Germinal center (tissue), 1 donor: ENCODE results near the gene MVB12B.

Experiments
- DNase-seq: peaks from one replicate; pipeline ENCODE4 v3.0.0; 2012; ENCODE audit warnings: mixed read lengths, low spot score

The MVB12B gene

DNA sequence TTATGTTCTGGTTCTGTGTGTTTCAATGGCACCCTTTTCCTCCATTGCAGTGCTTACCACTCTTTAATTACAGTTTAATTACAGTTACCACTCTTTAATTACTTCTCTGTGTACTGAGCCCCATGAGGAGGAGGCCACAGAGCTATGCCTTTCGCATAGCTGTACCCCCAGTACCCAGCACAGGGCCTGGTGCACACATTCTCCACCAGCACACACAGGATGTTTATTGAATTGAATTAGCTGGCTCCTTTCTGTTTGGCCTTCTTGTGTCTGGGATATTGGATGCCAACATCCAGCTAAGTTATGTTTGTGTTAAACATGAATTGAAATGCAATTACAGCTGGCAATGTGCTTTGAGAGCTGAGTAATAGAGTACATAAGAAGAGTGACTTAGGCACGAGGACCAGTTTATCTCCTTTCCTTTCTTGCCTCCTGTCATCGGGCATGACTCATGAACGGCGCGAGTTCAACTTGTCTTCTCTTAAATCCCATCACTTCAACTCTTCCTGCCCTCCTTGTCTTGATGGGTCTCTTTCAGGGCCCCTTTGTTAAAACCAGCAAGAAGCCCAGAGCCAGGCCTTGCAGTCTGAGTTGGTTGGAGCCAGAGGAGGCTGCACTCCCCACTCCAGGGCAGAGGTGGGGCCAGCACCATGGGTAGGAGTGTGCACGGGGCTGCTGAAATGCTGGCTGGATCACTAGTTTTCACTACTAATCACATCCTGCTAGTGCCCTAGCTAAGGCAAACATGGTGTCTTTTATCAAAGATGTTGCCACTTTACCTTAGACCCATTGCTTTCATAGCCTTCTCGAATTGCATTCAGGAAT lies 37.4 kb downstream of the MVB12B start:
- DNase-seq = no peak

- no peak for DNase-seq
These were observed 39.2 kb downstream of the MVB12B start for GRCh38 chr9:126365780-126366179.

DNA sequence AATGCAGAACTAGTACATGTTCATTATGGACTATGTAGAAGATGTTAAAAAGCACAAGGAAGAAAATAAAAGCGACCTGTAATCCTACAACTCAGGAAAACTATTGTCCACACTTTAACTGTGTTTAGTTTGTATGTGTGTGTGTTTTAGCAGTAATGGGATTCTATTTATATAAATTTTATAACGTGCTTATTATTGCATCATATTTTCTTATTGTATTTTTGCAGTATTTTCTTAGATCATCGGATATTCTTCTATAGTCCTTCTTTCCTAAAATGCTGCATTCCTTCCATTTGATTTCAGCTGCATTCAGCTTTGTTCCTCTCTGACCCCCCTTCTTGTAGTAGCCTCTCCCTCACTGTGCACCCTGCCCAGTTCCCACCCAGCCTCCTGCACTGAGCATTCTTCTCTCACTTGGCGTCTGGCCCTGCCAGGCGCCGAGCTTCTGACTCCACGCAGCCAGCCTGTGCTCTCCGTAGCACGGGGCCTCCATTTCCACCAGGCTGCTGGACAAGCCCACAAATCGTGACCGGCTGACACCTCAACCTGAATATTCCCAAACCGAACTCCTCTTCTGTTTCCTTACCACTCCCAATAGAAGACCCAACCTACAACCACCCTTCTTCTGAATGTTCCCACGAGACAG lies 39.9 kb downstream of the MVB12B start:
- no peak for DNase-seq

- DNase-seq = no peak
These were observed 40.5 kb downstream of the MVB12B start for GRCh38 chr9:126367139-126367538.

- DNase-seq = no peak
These were observed 41.0 kb downstream of the MVB12B start for GRCh38 chr9:126367616-126368015.

DNA sequence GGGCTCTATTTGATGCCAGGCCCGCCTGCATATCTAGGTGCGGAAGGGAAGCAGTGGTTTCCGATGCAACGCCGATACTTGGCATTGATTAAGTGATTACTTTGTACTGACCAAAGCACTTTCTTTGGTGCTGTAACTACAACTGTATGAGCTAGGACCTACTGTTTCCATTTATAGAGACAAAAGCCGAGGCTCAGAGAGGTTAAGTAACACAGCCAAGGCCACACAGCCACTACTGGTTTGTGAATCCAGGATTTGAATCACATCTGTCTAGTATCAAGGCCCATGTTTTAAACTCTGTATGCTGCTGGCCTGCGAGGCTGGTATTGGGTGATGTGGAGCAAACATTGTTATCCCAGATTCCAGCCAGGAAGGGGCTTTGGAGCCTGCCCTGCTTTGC lies 41.4 kb downstream of the MVB12B start:
- no peak for DNase-seq

DNA sequence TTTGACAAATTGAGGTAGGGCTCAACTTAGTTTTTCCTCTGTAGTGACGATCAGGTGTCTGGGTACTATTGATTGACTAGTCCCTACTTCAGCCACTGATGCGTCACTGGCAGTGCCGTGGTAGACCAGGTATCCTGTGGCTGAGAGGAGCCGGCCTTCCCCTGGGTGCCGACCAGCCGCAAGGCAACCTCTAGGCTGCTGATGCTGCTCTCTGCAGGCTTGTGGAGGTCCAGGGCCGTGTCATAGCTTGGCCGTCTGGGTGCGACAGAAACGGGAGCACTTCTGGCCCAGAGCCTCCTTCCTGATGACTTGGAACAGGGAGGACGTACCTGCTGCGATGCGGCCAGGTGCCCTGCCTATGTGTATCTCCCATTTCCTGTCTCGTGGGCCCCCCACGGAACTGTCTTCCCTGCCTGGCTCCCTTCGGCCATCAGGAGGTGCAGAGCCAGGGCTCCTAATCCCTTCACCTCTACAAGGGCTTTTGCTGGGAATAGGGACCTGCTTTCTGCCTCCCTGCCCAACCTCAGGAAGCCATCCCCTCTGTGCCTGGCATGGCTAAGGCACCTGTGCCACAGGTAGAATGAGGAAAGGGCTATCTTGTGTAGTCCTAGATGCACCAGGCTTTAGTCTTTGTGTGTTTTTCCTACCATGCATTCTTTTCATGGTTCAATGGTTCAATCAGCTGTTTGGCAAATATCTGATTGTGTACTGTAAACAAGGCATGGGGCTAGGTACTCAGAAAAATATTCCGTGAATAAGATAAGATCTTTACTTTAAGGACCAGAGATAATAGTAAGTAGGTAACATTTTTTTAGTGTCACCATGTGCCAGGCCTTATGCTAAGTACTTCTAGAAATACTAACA lies 44.6 kb downstream of the MVB12B start:
- DNase-seq = no peak

DNA sequence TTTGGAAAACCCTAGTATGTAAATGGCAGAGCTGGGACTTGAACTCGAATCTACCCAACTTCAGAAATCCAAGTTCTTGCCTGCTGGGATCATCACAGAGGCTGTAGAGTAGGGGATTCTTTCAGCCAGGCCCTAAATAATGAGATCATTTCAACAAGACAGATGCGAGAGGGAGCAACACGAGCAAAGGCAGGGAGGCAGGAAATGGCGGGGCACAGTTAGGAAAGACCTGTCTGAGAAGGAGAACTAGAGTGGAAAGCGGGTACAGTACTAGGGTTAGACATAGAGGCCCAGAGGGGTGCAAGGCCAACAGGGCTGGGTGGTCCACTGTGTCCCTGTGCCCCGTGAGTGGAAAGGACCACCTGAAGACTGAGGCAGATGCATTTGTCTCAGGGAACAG lies 46.1 kb downstream of the MVB12B start:
- DNase-seq = no peak

GRCh38 chr9:126373241-126373640 lies 46.6 kb downstream of the MVB12B start:
- DNase-seq = no peak

- no peak for DNase-seq
These were observed 47.7 kb downstream of the MVB12B start for GRCh38 chr9:126374366-126374781.

- DNase-seq = no peak
These were observed 48.8 kb downstream of the MVB12B start for GRCh38 chr9:126375386-126375785.

GRCh38 chr9:126376311-126377175 lies 49.9 kb downstream of the MVB12B start:
- no peak for DNase-seq

- DNase-seq = no peak
These were observed 50.5 kb downstream of the MVB12B start for GRCh38 chr9:126377176-126377509.

- no peak for DNase-seq
These were observed 50.9 kb downstream of the MVB12B start for GRCh38 chr9:126377536-126377935.

GRCh38 chr9:126378761-126379160 lies 52.1 kb downstream of the MVB12B start:
- no peak for DNase-seq

- no peak for DNase-seq
These were observed 53.2 kb downstream of the MVB12B start for GRCh38 chr9:126379661-126380360.

GRCh38 chr9:126380447-126380846 lies 53.8 kb downstream of the MVB12B start:
- DNase-seq = no peak

GRCh38 chr9:126381195-126381594 lies 54.6 kb downstream of the MVB12B start:
- no peak for DNase-seq

GRCh38 chr9:126383406-126384046 lies 56.9 kb downstream of the MVB12B start:
- no peak for DNase-seq

GRCh38 chr9:126384926-126385325 lies 58.3 kb downstream of the MVB12B start:
- DNase-seq = no peak

GRCh38 chr9:126386088-126386487 lies 59.5 kb downstream of the MVB12B start:
- DNase-seq = no peak
